Stomach smooth muscle (tissue), 2 donors: ENCODE data around the gene KLHL21.
A peak's percentile ranks its signal among the peaks of the same experiment; 100 is the strongest.

ENCODE experiments used
- H3K27ac ChIP-seq: one replicate; pipeline ENCODE4 v1.7.0; 2013; ENCODE audit warnings: mild to moderate bottlenecking, low read length, inconsistent platforms
- H3K27me3 ChIP-seq, 2 donors: one replicate each; pipeline ENCODE4 v1.7.0; 2013; ENCODE audit warnings: low read length in 2 of 2; ENCODE audit not compliant: insufficient read depth in 2 of 2, control insufficient read depth in 1 of 2
- H3K36me3 ChIP-seq, 2 donors: one replicate each; pipeline ENCODE4 v1.7.0; 2013; ENCODE audit warnings: low read length in 2 of 2; ENCODE audit not compliant: control insufficient read depth in 2 of 2, insufficient read depth in 2 of 2
- H3K4me1 ChIP-seq: one replicate; pipeline ENCODE4 v1.7.0; 2013; ENCODE audit warnings: low read length; ENCODE audit not compliant: control insufficient read depth, insufficient read depth
- H3K4me3 ChIP-seq, 2 donors: one replicate each; pipeline ENCODE4 v1.7.0; 2013; ENCODE audit warnings: low read length in 2 of 2
- H3K9ac ChIP-seq, 2 donors: one replicate each; pipeline ENCODE4 v1.7.0; 2013; ENCODE audit warnings: low read length in 2 of 2, mild to moderate bottlenecking in 1 of 2
- H3K9me3 ChIP-seq, 2 donors: one replicate each; pipeline ENCODE4 v1.7.0; 2013; ENCODE audit warnings: low read length in 2 of 2; ENCODE audit not compliant: control insufficient read depth in 2 of 2
- donor health status: healthy.
- donor health status: Pancreatic carcinoma.

KLHL21 gene

GRCh38 chr1:6580119-6580592 lies 22.5 kb downstream of the KLHL21 start:
- H3K9ac ChIP-seq: peak overlapping the region; percentile 83 to 92
- H3K27me3 ChIP-seq: no peaks in the 10 kb centered on the region
- no peaks in the 10 kb centered on the region for H3K9me3 ChIP-seq
- H3K27ac ChIP-seq: peak overlapping the region; percentile 94
- H3K4me1 ChIP-seq: peaks cover 25% of the 10 kb centered on the region
- H3K36me3 ChIP-seq: peaks cover 4 to 6% of the 10 kb centered on the region in 2 donors
- H3K4me3 ChIP-seq: peak overlapping the region; percentile 78 to 84

GRCh38 chr1:6579374-6580118 lies 23.1 kb downstream of the KLHL21 start, which contains the start of gene ZBTB48:
Gene ZBTB48 (plus strand): TSS chr1:6579994. CDS start chr1:6580610, 616 bp downstream.
- H3K36me3 ChIP-seq: peaks cover 4 to 6% of the 10 kb centered on the region in 2 donors
- no peaks in the 10 kb centered on the region for H3K27me3 ChIP-seq
- H3K4me3 ChIP-seq: peak within 1 kb of the TSS; percentile 84
- H3K27ac ChIP-seq: peak within 1 kb of the TSS; percentile 94
- H3K9me3 ChIP-seq: no peaks in the 10 kb centered on the region
- peaks cover 25% of the 10 kb centered on the region for H3K4me1 ChIP-seq
- H3K9ac ChIP-seq: peak within 1 kb of the TSS; percentile 87 to 92

- Histone ChIP-seq H3K9ac (peak overlapping the region; percentile 87 to 92), H3K27me3 (no peaks in the 10 kb centered on the region), H3K4me1 (peaks cover 25% of the 10 kb centered on the region), H3K4me3 (peak overlapping the region; percentile 84), H3K27ac (peak overlapping the region; percentile 94), H3K36me3 (peaks cover 4 to 6% of the 10 kb centered on the region in 2 donors), H3K9me3 (no peaks in the 10 kb centered on the region)
Measured at GRCh38 chr1:6578624-6579373, 23.9 kb downstream of the KLHL21 start.

GRCh38 chr1:6577831-6578525 lies 24.7 kb downstream of the KLHL21 start:
- peaks cover 4 to 6% of the 10 kb centered on the region in 2 donors for H3K36me3 ChIP-seq
- H3K4me1 ChIP-seq: peaks cover 25% of the 10 kb centered on the region
- H3K4me3 ChIP-seq: no peak overlapping the region
- H3K27ac ChIP-seq: no peak overlapping the region
- H3K9ac ChIP-seq: no peak overlapping the region
- no peaks in the 10 kb centered on the region for H3K9me3 ChIP-seq
- H3K27me3 ChIP-seq: no peaks in the 10 kb centered on the region

GRCh38 chr1:6574818-6575217 lies 27.9 kb downstream of the KLHL21 start:
- no peak overlapping the region for H3K9ac ChIP-seq

GRCh38 chr1:6574025-6574620 lies 28.5 kb downstream of the KLHL21 start:
- Histone ChIP-seq H3K27me3 (no peaks in the 10 kb centered on the region), H3K36me3 (no peaks in the 10 kb centered on the region), H3K9me3 (no peaks in the 10 kb centered on the region), H3K9ac (no peak overlapping the region), H3K4me1 (peaks cover 4% of the 10 kb centered on the region), H3K27ac (no peak overlapping the region), H3K4me3 (no peak overlapping the region)

More at GRCh38 chr1:6574818-6575217, 27.9 kb downstream of the KLHL21 start:
- no peaks in the 10 kb centered on the region for H3K9me3 ChIP-seq
- H3K36me3 ChIP-seq: no peaks in the 10 kb centered on the region
- H3K4me1 ChIP-seq: peaks cover 8% of the 10 kb centered on the region
- H3K27me3 ChIP-seq: no peaks in the 10 kb centered on the region
- H3K27ac ChIP-seq: no peak overlapping the region
- H3K4me3 ChIP-seq: no peak overlapping the region

GRCh38 chr1:6572653-6573383 lies 29.9 kb downstream of the KLHL21 start:
- H3K4me1 ChIP-seq: no peaks in the 10 kb centered on the region
- no peaks in the 10 kb centered on the region for H3K9me3 ChIP-seq
- no peaks in the 10 kb centered on the region for H3K36me3 ChIP-seq
- H3K27me3 ChIP-seq: no peaks in the 10 kb centered on the region
- no peak overlapping the region for H3K9ac ChIP-seq
- H3K4me3 ChIP-seq: no peak overlapping the region
- no peak overlapping the region for H3K27ac ChIP-seq

- Histone ChIP-seq H3K9me3 (no peaks in the 10 kb centered on the region), H3K27me3 (no peaks in the 10 kb centered on the region), H3K27ac (no peak overlapping the region), H3K36me3 (no peaks in the 10 kb centered on the region), H3K9ac (no peak overlapping the region), H3K4me3 (no peak overlapping the region), H3K4me1 (no peaks in the 10 kb centered on the region)
Measured at GRCh38 chr1:6570987-6571386, 31.7 kb downstream of the KLHL21 start.

GRCh38 chr1:6570100-6570499 lies 32.6 kb downstream of the KLHL21 start:
- Histone ChIP-seq H3K9ac (no peak overlapping the region), H3K27ac (no peak overlapping the region), H3K9me3 (no peaks in the 10 kb centered on the region), H3K4me1 (no peaks in the 10 kb centered on the region), H3K36me3 (no peaks in the 10 kb centered on the region), H3K27me3 (no peaks in the 10 kb centered on the region), H3K4me3 (no peak overlapping the region)

GRCh38 chr1:6569033-6569432 lies 33.6 kb downstream of the KLHL21 start:
- Histone ChIP-seq H3K4me1 (no peaks in the 10 kb centered on the region), H3K9me3 (no peaks in the 10 kb centered on the region), H3K4me3 (no peak overlapping the region), H3K36me3 (no peaks in the 10 kb centered on the region), H3K27me3 (no peaks in the 10 kb centered on the region), H3K27ac (no peak overlapping the region), H3K9ac (no peak overlapping the region)
